Fibroblast of peridontal ligament (primary cell): ENCODE measurements around the gene RERE.

Experiments
- DNase-seq: peaks from one replicate; pipeline ENCODE4 v3.0.0-alpha.2; 2010; ENCODE audit errors: extremely low read depth

The RERE gene

DNA sequence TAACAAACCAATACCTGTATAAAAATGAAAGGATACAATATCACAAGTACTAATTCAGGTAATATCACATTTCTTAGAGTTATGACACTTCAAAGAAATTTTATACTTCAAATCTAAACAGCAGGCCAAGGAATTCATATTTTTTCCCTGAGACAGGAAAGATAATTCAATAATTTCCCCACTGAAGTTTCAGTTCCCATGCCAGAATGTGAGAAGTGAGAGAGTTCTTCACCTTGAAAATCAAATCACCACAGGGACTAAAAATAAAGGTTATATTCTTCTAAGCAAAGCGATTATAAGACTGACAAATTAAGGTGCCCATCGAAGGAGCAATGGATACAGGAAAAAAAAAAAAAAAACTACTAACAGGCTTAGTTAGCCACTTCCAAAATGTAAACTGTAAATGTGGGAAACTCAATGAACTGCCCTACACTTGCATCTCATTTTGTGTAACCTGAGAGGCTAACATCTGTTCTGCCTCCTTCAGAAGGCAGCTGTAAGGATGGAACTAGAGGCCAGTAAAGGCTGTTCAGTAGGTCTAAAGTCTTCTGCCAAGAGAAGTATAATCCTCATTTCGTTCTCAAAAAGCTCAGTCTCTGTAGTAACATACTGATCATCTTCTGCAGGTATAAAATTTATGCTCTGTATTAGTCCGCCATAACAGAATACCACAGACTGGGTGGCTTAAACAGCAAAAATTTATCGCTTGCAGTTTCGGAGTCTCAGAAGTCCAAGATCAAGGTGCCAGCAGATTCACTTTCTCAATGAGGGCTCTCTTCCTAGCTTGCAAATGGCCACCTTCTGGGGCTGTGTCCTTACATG is 127.8 kb downstream of the RERE start:
- DNase-seq = no peak

DNA sequence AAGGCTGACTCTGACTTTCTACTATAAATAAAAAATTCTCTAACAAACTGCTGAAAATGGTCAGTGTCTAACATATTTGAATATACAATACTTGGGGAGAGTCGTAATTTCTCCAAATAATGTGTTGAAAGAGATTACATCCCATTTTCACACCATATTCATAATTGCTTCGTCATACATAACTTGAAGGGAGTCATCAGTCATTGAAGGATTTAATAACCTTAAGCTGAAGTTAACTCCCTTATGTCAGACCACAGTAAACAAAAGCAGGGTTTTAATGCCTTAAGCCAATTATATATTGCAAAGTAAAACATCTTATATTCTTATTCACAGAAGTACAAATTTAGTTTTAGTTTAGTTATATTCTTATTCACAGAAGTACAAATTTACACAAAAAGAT is 129.9 kb downstream of the RERE start:
- DNase-seq = no peak

GRCh38 chr1:8687039-8687438 is 130.4 kb downstream of the RERE start:
- peak; percentile 73 for DNase-seq

DNA sequence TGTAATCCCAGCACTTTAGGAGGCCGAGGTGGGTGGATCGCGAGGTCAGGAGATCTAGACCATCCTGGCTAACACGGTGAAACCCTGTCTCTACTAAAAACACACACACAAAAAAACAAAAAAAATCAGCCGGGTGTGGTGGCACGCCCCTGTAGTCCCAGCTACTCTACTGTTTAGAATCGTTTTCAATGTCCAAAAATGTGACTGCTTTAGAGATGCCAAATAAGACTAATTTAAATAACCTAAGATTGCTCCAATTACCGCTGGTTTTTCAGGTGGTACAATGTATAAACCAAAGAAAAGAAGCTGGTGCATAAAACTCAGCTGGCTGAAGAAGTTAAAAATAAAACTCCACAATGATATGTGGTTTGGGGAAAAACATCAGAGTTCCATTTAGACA is 132.0 kb downstream of the RERE start:
- no peak for DNase-seq

DNA sequence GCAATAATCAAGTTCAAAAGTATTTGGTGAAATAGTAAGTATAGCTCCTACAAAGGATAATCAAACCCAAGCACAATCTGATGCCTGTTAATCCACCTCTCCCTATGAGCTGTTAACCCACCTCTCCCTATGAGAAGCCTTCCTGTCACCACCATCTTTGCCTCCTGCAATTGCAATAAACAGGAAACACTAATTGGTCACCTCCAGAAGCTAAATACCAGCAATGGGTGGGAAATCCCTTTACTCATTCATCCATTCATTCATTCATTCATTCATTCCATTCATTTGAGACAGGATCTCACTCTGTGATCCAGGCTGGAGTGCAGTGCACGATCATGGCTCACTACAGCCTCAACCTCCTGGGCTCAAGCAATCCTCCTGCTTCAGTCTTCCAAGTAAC is 132.8 kb downstream of the RERE start:
- no peak for DNase-seq

GRCh38 chr1:8682573-8682972 is 134.9 kb downstream of the RERE start:
- DNase-seq = no peak

- DNase-seq = no peak
Observed at GRCh38 chr1:8681911-8682310, 135.5 kb downstream of the RERE start.

- DNase-seq = peak; percentile 35
Observed at GRCh38 chr1:8680664-8681650, 136.5 kb downstream of the RERE start.

DNA sequence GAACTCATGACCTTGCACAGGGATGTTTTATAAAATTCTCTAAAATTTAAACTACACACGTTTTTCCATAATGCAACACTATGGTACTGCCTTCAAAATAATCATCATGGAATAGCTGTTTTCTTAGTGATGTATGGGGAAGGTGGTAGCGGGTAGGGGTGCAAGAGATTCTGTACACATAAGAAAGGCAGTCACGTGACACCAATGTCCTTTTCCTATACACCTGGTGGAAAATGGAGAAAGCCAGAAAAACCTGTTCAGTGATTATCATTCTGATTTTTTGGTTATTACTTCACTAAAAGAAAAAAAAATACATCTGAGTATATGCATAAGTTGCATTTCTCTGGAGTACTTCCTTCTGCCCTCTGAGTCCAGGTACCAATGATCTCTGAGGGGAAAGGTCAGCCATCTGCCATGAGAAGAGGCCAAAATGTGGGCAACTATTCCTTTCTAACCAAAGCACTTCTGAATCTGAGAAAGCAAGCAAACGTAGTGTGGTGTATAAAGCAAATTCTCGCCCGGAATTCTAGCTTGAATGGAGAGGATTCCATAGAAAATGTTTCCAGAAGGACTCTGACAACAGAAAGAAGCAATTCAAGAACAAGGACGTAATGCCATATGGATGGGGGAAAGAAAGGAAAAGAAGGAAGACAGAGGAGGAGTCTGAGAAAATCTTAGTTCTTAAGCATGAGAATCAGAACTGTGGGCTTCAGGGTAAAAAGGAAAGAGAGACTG is 137.3 kb downstream of the RERE start:
- DNase-seq = peak; percentile 34

GRCh38 chr1:8679395-8679800 is 138.0 kb downstream of the RERE start:
- peak; percentile 48 for DNase-seq

DNA sequence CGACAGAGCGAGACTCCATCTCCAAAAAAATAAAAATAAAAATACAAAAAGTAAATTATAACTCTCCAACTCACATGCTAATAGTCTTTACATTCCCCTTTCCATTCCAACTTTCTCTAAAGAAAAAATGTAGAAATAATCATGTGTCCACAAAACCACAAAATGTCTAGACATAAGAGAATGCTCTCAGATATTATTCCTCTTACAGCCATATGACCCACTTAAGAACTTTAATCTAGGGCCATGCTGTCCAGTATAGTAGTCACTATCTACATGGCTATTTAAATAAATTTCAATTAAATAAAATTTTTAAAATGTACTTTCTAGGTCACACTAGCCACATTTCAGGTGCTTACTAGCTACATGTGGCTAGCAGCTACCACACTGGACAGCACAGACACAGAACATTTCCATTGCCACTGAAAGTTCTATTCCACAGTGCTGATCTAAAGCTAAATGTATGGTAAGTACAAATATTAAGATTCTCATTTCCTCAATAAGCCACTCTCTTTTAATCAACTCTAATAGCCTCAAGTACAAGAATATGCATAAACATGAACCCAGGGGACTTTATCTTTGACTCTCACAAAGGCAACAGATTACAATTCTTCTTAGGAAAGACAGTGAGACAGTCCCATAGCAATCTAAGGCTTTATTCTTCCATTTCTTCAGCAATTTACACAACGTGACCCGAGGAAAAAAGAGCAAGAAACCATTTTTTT is 138.6 kb downstream of the RERE start:
- no peak for DNase-seq

DNA sequence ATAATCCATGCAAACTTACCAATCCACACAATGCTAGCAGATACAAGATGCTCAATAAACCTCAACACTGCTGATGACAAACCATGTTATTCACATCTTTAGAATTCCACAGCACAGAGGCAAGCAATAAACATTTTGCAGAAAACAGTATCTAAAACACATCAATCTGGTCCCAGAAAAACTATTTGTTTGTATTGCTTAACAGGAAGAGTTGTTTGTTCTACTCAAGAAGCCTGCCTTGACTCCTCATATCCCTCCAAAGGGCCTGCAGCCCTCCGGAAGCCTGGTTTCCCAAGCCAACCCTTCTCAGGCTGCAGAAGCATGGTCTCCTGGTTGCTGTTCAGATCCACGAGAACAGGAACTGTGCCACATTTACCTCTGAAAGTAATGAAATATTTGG is 139.7 kb downstream of the RERE start:
- no peak for DNase-seq

DNA sequence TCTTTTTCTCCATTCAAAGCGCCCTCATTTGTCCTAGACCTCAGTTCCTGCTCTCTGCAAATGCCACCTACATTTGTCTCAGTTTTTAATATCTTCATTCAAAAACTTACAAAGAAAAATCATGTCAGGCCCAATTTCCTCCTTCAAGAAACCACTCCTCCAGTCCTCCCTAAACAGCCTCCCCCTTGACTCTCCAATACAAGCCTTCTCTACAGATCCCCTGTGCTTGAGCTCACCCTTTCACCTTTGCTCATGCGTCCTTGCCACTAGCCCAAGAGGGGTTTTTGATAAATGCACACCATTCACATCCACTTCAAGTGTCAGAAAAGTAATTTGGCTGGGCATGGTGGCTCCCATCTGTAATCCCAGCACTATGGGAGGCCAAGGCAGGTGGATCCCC is 140.6 kb downstream of the RERE start:
- no peak for DNase-seq

DNA sequence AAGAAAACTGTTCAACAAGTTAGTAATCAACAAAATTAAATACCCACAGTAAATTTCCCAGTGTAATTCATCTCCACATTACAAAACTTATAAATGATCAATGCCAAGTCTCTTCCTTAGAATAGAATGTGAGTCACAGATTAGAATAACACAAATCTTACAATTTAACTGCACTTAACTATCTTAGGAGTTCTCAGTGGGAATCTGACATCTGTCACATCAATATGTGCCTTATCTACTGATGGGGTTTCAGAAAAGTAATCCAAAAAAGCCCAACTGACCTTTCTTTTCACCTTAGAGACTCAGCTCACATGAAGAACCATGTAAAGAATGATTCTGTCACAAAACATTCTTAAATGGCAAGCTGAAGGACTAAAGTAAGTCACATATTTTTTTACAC is 141.4 kb downstream of the RERE start:
- DNase-seq = peak; percentile 31

- DNase-seq = no peak
Observed at GRCh38 chr1:8674912-8675311, 142.5 kb downstream of the RERE start.

DNA sequence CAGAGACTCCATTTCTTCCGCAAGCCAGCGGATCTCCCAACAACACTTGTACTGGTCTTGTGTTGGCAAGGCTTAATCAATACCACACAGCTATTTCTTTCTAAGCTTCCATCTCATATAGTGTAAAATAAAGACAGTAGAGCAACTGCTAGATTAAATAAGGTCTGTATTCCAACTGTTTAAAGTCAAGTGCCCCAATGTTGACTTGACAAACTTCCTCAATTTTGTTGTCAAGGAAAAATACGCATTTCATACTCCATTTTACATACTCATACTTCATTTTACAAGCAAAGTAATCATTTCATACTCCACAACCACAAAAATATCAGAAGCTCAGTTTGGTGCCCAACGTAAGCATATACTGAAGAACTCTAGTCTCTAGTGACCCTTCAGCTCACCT is 143.0 kb downstream of the RERE start:
- no peak for DNase-seq

DNA sequence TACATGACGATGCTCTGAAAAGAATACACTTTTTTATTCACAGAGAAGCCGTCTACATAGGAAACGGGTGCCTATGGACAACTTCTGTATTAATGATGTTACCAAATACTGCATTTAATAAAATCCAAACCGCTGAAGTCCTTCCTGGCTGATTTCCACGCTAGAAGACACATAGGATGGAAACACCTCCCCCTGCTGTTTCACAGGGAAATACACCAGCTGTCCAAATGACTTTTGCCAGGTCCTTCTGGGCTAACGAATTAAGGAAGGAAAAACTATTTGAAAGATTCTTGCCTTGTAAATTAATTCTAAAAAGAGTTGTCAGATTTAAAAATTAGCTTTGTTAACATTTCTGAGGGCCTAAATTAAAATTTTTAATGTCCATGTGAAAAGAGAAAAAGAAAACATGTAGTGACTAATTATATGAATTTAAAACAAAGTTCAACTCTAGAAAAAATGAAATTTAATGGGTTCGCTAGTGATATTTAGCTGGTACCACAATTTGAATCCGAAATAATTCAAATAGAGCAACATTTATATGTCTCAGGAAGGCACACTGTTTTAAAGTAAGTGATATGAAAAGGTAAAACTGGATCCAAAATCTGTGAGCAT is 146.0 kb downstream of the RERE start:
- DNase-seq = peak; percentile 68

- no peak for DNase-seq
Observed at GRCh38 chr1:8670371-8670818, 147.0 kb downstream of the RERE start.

DNA sequence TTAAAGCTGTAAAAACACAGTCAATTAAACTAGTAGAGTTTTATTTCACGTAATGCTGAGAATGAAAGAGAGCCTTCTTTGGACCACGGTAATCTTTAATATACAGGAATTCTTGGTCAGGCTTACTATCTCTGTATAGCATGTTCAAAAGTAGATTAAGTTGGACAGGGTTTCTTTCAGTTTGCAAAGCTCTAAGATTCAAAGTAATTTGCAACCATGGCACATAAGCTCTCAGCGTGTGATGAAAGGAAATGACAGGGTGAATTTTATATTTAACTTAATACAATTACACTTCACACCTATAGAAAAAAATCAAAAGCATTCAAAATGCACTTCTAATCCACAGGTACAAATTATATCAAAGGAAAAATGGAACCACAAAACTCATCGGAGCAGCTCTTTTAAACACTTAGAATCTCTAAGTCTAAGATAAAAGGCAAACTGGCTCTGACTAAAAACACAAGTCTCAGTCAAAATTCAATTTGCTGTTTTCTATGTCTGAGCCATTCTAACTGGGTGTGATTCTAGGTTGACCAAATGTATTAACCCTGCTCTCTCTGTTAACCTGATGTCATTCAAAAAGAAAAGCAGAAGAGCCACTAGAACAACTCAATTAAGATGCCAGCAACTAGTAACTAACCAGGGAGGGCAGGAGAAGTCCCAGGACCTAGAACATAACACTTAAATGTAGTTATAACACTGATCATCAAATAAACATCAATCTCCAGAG is 147.7 kb downstream of the RERE start:
- DNase-seq = no peak
